ENCODE data around the gene SIGLEC7. TPM values are rescaled to one million over a fixed set of nuclear protein-coding genes. Genes with fewer than 3 reads are reported as not detected.
A peak's percentile ranks its signal among the peaks of the same experiment; 100 is the strongest.

SIGLEC7 gene
- polyA plus RNA-seq, 1 of the 3 experiments (the other 2 are of a cell fraction), result not detected

- Histone ChIP-seq H3K79me2 (ENCODE audit: insufficient read depth) (peaks cover 33% of the 10 kb centered on the region), H3K9me2 (no peaks in the 10 kb centered on the region), H3K4me1 (ENCODE audit: control insufficient read depth in 1 of 2, insufficient read depth in 2 of 2, low read depth in 1 of 2, low read length in 1 of 2) (peaks cover 0 to 12% of the 10 kb centered on the region in 2 experiments; a peak in 2 of 4 replicates), H3K9me3 (no peaks in the 10 kb centered on the region), H2AFZ (ENCODE audit: low read depth) (peak overlapping the region; percentile 92), H4K20me1 (ENCODE audit: insufficient read depth) (no peaks in the 10 kb centered on the region), H3K4me2 (peak overlapping the region; percentile 91), H3F3A (replicated peaks; ENCODE audit: insufficient read depth) (no peaks in the 10 kb centered on the region), H3K27me3 (ENCODE audit: insufficient read depth) (peaks cover 19% of the 10 kb centered on the region; the same call in 1 of the 2 replicates), H3K27ac (ENCODE audit: low read depth in 2 of 2, low read length in 1 of 2) (peak overlapping the region in 1 of 2 experiments; percentile 24; a peak in 1 of 4 replicates), H3K4me3 (ENCODE audit: low read depth in 2 of 2, low read length in 1 of 2) (peak overlapping the region; percentile 71 to 89), H3K9ac (no peak overlapping the region), H3K36me3 (replicated peaks in 1 of 2; ENCODE audit: control insufficient read depth in 1 of 2, insufficient read depth in 2 of 2, low read length in 1 of 2) (peaks cover 0 to 8% of the 10 kb centered on the region in 2 experiments)
- ChIA-PET CTCF (interaction anchor here (0.9 kb wide), 1 partner anchor 12 kb away, joined by 3 read pairs; no protein-coding TSS in a partner anchor), POLR2A (no interaction called here)
- DNase-seq, result no peak
- WGBS (ENCODE audit: low lambda C conversion rate), result 2% methylated on average over 13 of the region's 15 CpGs
- no peak for TF ChIP-seq SMC3 (IDR thresholded peaks at IDR 0.05; ENCODE audit: low read depth, low read length)
- no peak; the same call in 1 of the 2 replicates for TF ChIP-seq NRF1 (IDR thresholded peaks at IDR 0.05; ENCODE audit: low read depth, low read length)
- TF ChIP-seq FOSL2 (IDR thresholded peaks at IDR 0.05; ENCODE audit: borderline replicate concordance, low read depth), result no peak
- TF ChIP-seq, protein P1, sequence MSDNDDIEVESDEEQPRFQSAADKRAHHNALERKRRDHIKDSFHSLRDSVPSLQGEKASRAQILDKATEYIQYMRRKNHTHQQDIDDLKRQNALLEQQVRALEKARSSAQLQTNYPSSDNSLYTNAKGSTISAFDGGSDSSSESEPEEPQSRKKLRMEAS (IDR thresholded peaks at IDR 0.05; ENCODE audit: low read depth), result no peak
- no peak for TF ChIP-seq EZH2phosphoT487 (IDR thresholded peaks at IDR 0.05; ENCODE audit: borderline replicate concordance, low read depth)
- no peak for TF ChIP-seq JUND (IDR thresholded peaks at IDR 0.05)
- TF ChIP-seq, protein P2, sequence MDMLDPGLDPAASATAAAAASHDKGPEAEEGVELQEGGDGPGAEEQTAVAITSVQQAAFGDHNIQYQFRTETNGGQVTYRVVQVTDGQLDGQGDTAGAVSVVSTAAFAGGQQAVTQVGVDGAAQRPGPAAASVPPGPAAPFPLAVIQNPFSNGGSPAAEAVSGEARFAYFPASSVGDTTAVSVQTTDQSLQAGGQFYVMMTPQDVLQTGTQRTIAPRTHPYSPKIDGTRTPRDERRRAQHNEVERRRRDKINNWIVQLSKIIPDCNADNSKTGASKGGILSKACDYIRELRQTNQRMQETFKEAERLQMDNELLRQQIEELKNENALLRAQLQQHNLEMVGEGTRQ (IDR thresholded peaks at IDR 0.05; ENCODE audit: borderline replicate concordance, low read depth, low read length), result no peak
- TF ChIP-seq RXRA (IDR thresholded peaks at IDR 0.05; ENCODE audit: borderline replicate concordance, low read depth), result no peak
- no peak for TF ChIP-seq ELF1 (IDR thresholded peaks at IDR 0.05)
- no peak for TF ChIP-seq GATA2 (CRISPR knock-in tag; IDR thresholded peaks at IDR 0.05)
Observed at GRCh38 chr19:51108805-51109146, 33.3 kb upstream of the SIGLEC7 start.

GRCh38 chr19:51110666-51110971, 31.5 kb upstream of the SIGLEC7 start:
- H3K9ac ChIP-seq, result no peak overlapping the region
- peaks cover 0 to 12% of the 10 kb centered on the region in 2 experiments; a peak in 2 of 4 replicates for H3K4me1 ChIP-seq (ENCODE audit: control insufficient read depth in 1 of 2, insufficient read depth in 2 of 2, low read depth in 1 of 2, low read length in 1 of 2)
- CTCF ChIA-PET, result interaction anchor here (1.6 kb wide), 1 partner anchor 48 kb away, joined by 4 read pairs; no protein-coding TSS in a partner anchor
- TF ChIP-seq, protein P3, sequence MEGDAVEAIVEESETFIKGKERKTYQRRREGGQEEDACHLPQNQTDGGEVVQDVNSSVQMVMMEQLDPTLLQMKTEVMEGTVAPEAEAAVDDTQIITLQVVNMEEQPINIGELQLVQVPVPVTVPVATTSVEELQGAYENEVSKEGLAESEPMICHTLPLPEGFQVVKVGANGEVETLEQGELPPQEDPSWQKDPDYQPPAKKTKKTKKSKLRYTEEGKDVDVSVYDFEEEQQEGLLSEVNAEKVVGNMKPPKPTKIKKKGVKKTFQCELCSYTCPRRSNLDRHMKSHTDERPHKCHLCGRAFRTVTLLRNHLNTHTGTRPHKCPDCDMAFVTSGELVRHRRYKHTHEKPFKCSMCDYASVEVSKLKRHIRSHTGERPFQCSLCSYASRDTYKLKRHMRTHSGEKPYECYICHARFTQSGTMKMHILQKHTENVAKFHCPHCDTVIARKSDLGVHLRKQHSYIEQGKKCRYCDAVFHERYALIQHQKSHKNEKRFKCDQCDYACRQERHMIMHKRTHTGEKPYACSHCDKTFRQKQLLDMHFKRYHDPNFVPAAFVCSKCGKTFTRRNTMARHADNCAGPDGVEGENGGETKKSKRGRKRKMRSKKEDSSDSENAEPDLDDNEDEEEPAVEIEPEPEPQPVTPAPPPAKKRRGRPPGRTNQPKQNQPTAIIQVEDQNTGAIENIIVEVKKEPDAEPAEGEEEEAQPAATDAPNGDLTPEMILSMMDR (IDR thresholded peaks at IDR 0.05), result no peak
- TF ChIP-seq ZBTB33 (IDR thresholded peaks at IDR 0.05; ENCODE audit: borderline replicate concordance, low read depth) (no peak), ELF1 (IDR thresholded peaks at IDR 0.05) (no peak), TEAD4 (IDR thresholded peaks at IDR 0.05; ENCODE audit: borderline replicate concordance, insufficient read depth) (no peak), EP300 (IDR thresholded peaks at IDR 0.05; ENCODE audit: borderline replicate concordance in 1 of 2, low read depth in 1 of 2, low read length in 1 of 2) (no peak), FOXJ3 (CRISPR knock-in tag; IDR thresholded peaks at IDR 0.05) (no peak), JUND (IDR thresholded peaks at IDR 0.05) (no peak), MEF2A (IDR thresholded peaks at IDR 0.05; ENCODE audit: borderline replicate concordance, low read depth) (no peak), NRF1 (IDR thresholded peaks at IDR 0.05; ENCODE audit: low read depth, low read length) (no peak)
- TF ChIP-seq, protein P4, sequence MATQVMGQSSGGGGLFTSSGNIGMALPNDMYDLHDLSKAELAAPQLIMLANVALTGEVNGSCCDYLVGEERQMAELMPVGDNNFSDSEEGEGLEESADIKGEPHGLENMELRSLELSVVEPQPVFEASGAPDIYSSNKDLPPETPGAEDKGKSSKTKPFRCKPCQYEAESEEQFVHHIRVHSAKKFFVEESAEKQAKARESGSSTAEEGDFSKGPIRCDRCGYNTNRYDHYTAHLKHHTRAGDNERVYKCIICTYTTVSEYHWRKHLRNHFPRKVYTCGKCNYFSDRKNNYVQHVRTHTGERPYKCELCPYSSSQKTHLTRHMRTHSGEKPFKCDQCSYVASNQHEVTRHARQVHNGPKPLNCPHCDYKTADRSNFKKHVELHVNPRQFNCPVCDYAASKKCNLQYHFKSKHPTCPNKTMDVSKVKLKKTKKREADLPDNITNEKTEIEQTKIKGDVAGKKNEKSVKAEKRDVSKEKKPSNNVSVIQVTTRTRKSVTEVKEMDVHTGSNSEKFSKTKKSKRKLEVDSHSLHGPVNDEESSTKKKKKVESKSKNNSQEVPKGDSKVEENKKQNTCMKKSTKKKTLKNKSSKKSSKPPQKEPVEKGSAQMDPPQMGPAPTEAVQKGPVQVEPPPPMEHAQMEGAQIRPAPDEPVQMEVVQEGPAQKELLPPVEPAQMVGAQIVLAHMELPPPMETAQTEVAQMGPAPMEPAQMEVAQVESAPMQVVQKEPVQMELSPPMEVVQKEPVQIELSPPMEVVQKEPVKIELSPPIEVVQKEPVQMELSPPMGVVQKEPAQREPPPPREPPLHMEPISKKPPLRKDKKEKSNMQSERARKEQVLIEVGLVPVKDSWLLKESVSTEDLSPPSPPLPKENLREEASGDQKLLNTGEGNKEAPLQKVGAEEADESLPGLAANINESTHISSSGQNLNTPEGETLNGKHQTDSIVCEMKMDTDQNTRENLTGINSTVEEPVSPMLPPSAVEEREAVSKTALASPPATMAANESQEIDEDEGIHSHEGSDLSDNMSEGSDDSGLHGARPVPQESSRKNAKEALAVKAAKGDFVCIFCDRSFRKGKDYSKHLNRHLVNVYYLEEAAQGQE (IDR thresholded peaks at IDR 0.05; ENCODE audit: low read depth, low read length), result no peak
- TF ChIP-seq, protein P2 (IDR thresholded peaks at IDR 0.05; ENCODE audit: borderline replicate concordance, low read depth, low read length), result no peak

More at GRCh38 chr19:51110666-51110971, 31.5 kb upstream of the SIGLEC7 start:
- Histone ChIP-seq H3K79me2 (ENCODE audit: insufficient read depth) (peaks cover 23% of the 10 kb centered on the region), H3F3A (replicated peaks; ENCODE audit: insufficient read depth) (no peaks in the 10 kb centered on the region), H3K27me3 (ENCODE audit: insufficient read depth) (peaks cover 37% of the 10 kb centered on the region; the same call in 1 of the 2 replicates), H3K9me3 (no peaks in the 10 kb centered on the region), H2AFZ (ENCODE audit: low read depth) (no peak overlapping the region), H3K27ac (ENCODE audit: low read depth in 2 of 2, low read length in 1 of 2) (no peak overlapping the region), H4K20me1 (ENCODE audit: insufficient read depth) (no peaks in the 10 kb centered on the region), H3K4me2 (no peak overlapping the region), H3K9me2 (no peaks in the 10 kb centered on the region), H3K36me3 (replicated peaks in 1 of 2; ENCODE audit: control insufficient read depth in 1 of 2, insufficient read depth in 2 of 2, low read length in 1 of 2) (no peaks in the 10 kb centered on the region), H3K4me3 (ENCODE audit: low read depth in 2 of 2, low read length in 1 of 2) (no peak overlapping the region)
- POLR2A ChIA-PET, result no interaction called here
- WGBS (ENCODE audit: low lambda C conversion rate), result 0% methylated on average over 1 of the region's 1 CpG
- no peak for DNase-seq

Measured in SK-N-SH (cell line).